OCI-LY7 (cell line): ENCODE results near the gene SLC34A2.

Source experiments
- EZH2phosphoT487 ChIP-seq: fragments of 200-600 bp; sonication (generic); IDR thresholded peaks from 2 replicates; pipeline ENCODE4 v1.6.1; 2018; ENCODE audit warnings: low read depth, borderline replicate concordance, mild to moderate bottlenecking, mixed run types, antibody characterized with exemption, low read length, moderate library complexity, mixed read lengths
- TF ChIP-seq, protein P1 (sequence below): fragments of 200-600 bp; sonication (generic); conservative IDR thresholded peaks from 2 replicates; pipeline ENCODE4 v1.5.1; 2014; ENCODE audit warnings: mild to moderate bottlenecking, antibody characterized with exemption, low read length, moderate library complexity, mixed read lengths

DNA sequence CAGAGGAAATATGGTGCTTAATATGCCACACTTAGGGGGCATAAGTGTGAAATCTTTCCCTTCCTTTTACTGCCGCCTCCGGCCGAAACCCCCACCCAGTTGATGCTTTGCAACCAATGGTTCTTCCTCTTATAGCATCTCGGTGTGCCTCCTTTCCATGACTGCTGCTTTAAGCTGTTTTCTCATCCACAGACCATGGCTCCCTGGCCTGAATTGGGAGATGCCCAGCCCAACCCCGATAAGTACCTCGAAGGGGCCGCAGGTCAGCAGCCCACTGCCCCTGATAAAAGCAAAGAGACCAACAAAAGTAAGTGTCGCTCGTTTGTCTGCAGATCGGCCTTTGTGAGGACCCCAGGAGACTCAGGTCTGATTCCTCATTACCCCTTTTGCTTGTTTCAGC lies 6.7 kb downstream of the SLC34A2 start:
- TF ChIP-seq, protein P1, sequence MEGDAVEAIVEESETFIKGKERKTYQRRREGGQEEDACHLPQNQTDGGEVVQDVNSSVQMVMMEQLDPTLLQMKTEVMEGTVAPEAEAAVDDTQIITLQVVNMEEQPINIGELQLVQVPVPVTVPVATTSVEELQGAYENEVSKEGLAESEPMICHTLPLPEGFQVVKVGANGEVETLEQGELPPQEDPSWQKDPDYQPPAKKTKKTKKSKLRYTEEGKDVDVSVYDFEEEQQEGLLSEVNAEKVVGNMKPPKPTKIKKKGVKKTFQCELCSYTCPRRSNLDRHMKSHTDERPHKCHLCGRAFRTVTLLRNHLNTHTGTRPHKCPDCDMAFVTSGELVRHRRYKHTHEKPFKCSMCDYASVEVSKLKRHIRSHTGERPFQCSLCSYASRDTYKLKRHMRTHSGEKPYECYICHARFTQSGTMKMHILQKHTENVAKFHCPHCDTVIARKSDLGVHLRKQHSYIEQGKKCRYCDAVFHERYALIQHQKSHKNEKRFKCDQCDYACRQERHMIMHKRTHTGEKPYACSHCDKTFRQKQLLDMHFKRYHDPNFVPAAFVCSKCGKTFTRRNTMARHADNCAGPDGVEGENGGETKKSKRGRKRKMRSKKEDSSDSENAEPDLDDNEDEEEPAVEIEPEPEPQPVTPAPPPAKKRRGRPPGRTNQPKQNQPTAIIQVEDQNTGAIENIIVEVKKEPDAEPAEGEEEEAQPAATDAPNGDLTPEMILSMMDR = no peak
- no peak for TF ChIP-seq EZH2phosphoT487
